GM18505 (cell line): ENCODE measurements around the gene JAKMIP1.
"Not testable (repeated sequence)": the region's sequence is repeated elsewhere in the genome, so short reads cannot be mapped to it uniquely, and the experiment has no call there.

Source experiments
- ATAC-seq: cut with Tn5 transposase; IDR thresholded peaks from one replicate; pipeline ENCODE4 v1.9.1; 2021; ENCODE audit not compliant: unreplicated experiment
- POLR2A ChIP-seq: IDR thresholded peaks from 4 replicates; pipeline ENCODE4 v1.6.1; 2011; ENCODE audit warnings: borderline replicate concordance; ENCODE audit not compliant: insufficient read depth, insufficient read length; ENCODE audit errors: extremely low read depth

JAKMIP1 gene

DNA sequence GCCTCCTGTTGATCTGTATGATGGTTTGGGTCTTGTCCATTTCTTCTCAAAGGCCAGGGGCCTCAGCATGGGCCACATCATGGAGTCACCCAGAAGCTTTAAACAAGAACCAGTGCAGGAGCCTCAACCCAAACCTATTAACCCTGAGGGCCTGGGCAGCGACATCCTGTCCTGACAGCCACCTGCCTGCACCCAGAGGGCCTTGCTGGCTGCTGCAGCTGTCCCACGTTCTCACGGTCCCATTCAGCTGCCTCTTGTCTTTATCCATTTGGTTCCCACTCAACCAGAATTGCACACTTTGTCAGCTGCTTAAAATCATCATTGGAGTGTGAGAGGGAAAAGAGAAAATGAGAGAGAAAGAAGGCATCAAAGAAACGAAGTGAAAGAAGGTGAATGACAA is 203.7 kb downstream of the JAKMIP1 start:
- no peak for ATAC-seq
- no peak for TF ChIP-seq POLR2A

DNA sequence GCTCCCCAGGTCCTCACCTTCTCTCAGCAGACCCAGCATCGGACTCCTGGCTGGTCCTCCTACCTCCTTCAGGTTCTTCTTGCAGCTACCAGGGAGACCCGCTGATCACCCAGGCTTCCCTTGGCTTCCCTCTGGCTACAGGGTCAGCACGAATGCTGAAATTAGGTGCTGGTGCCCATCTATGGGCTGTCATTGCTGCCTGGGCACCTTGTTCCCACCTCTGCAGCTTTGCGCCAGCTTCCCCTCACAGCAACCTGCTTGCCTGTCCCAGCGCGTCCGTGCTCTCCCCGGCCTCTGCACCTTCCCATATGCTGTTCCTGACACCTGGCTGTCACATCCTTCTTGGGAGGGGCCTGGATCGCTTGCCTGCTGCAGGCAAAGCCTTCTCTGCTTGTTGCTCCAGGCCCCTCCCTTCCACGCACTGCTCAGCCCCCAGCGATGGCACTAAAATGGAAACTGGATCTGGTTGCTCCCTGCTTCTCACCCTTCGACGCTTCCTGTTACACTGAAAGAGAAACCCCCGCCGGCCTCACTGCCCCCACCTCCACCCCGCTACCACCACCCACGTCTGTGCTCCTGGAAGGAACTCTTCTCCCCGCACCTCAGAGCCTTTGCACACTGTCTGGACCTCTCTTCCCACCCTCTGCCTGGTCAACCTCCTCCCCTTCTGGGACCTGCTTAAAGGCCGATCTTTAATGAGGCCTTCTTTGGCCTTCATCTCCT is 204.3 kb downstream of the JAKMIP1 start:
- ATAC-seq: no peak
- TF ChIP-seq POLR2A: no peak

DNA sequence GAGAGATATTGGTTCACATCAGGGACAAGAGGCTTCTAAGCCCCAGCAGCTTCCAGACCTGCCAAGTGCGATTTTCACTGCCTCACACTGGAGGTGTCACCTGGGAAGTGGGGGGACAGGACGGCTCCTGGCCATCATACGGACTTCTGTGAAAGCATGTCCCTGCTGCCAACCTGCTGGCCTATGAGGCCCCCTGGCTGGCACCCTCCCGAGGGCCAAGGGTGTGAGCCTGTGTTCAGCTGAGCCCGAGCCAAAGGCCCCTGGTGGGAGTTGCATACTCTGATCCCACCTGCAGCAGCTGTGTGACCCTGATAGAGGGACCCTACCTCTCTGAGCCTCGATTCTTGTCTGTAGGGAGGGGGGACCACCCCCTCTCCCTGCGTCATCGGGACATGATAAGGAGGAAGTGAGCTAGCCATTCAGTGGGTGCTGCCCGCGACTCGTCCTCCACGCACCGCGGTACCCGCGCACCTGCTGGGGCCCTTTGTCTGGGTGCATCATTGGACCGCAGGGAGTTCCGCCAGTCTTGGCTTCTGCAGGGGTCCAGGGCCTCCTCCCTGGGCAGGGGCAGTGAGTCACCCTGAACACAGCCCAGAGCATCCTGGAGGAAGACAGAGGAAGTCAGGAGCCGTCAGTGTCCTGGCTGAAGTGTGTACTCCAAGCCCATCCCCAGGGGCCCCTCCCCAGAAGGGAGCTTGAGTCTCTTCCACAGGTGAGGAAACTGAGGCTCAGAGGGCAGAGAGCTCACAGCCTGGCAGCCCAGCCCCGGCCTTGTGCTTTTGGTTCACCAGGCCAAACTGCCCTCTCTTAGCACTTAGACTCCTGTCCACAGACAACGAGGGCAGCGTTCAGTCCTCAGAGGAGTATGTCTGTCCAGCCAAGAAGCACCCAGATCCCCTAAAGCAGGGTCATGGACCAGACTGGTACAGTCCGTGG is 206.2 kb downstream of the JAKMIP1 start:
- ATAC-seq: no peak
- no peak for TF ChIP-seq POLR2A

DNA sequence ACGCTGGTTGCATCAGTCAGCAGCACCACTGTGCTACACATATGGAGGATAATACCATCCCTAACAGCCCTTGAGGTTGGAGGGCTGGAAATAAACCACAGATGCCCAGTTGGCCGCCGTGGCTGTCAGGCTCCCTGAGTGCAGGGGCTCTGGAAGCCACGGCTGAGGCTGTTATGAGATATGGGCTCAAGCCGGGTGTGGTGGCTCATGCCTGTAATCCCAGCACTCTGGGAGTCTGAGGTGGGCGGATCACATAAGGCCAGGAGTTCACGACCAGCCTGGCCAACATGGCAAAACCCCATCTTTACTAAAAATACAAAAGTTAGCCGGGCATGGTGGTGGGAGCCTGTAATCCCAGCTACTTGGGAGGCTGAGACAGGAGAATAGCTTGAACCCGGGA is 207.0 kb downstream of the JAKMIP1 start:
- ATAC-seq: not testable (repeated sequence)

DNA sequence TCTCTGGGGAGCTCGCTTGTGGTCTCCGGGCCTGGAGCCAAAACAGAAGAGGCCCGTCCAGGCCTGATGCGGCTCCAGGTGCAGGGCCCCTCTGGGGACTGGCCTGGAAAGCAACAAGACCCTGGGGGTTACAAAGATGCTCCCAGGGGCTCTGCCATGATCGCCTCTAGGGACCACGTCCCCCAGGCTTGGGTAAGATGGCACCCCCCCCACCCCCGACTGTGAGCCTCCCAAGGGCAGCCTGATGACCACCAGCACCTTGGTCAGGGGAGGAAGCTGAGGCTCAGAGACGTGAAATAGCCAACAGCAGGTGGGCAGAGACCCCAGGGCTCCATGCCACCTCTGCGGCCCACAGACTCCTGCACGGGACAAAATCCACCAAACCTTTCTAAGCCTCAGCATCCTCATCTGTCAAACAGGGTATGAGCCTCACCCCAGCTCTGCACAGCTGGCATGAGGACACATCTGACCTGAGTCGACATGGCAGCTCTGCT is 207.5 kb downstream of the JAKMIP1 start:
- no peak for TF ChIP-seq POLR2A
- ATAC-seq: no peak

DNA sequence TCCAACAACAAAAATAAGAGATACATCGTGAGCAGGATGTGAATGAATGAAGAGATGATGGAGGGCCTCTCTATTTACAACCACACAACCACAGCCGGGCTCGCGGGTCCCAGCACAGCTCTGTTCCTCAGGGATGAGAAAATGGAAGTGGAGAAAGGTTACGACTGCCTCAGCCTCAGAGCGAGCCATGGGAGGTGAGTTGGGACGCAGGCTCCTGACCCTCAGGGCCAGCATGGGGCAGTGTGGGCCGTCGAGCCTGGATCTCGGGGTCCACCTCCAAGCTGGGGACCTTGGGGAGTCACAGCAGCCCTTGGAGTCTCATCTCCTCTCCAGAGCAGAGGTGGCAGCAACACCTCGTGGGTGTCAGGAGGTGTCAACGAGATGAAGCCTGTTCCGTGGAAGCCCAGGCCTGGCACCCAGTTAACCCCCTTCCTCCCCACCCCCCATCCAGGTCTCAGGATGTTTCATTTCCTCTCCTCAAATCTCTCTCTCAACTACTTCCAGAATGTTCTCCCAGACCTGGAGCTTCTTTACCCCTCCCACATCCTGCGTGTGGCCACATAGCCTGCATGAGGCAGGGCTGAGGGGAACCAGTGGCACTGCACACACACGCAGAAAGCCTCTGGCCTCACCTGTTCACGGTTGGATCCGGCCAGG is 208.1 kb downstream of the JAKMIP1 start:
- ATAC-seq: no peak
- TF ChIP-seq POLR2A: no peak

DNA sequence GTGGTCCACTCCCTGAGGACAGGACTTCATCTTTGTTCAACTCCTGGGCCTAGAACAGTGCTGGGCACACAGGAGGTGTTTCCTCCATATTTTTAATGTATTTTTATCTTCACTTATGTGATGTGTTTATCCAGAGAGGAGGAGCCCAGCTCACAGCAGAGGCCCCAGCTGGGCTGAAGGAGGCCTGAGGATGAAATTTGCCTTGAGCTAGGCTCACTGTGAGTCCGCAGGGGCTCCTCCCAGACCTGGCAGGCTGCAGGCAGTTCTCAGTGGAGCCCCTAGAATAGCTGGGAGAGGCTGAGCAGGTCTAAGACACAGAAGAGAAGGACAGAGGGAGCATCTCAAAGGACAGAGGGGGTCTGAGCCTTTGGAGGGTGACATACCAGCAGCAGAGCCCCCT is 208.9 kb downstream of the JAKMIP1 start:
- ATAC-seq: no peak
- TF ChIP-seq POLR2A: no peak

DNA sequence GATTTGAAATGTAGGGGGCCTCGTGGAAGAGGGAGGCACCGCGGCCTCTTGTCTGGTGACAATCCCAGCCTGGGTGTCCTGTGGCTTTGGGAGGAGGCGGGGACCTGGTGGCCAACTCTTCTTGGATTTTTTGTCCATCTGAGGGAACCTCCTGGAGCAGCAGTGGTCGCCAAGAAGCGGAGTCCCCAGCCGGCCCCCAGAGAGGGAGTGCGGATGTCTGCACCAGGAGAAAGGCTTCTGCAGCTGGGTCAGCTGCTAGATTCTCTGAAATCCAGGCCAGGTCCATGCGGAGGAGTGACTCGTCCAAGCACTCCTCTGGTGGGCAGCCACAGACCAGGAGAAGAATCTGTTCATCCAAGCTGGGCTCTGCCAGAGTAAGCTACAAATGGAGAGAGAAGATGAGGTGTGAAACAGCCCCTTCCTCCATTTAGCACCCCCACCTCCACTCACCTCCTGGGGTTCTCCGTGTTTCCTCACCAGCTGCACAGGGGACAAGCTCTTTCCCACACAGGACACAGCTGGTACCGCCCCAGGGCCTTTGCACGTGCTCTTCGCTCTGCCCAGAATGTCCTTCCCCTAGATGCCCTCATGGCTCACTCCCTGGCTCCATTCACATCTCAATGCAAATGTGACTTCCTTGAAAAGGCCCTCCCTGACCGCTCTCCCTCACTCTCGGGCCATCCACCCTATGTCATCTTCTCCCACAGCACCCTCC is 209.7 kb downstream of the JAKMIP1 start:
- no peak for ATAC-seq
- TF ChIP-seq POLR2A: no peak

DNA sequence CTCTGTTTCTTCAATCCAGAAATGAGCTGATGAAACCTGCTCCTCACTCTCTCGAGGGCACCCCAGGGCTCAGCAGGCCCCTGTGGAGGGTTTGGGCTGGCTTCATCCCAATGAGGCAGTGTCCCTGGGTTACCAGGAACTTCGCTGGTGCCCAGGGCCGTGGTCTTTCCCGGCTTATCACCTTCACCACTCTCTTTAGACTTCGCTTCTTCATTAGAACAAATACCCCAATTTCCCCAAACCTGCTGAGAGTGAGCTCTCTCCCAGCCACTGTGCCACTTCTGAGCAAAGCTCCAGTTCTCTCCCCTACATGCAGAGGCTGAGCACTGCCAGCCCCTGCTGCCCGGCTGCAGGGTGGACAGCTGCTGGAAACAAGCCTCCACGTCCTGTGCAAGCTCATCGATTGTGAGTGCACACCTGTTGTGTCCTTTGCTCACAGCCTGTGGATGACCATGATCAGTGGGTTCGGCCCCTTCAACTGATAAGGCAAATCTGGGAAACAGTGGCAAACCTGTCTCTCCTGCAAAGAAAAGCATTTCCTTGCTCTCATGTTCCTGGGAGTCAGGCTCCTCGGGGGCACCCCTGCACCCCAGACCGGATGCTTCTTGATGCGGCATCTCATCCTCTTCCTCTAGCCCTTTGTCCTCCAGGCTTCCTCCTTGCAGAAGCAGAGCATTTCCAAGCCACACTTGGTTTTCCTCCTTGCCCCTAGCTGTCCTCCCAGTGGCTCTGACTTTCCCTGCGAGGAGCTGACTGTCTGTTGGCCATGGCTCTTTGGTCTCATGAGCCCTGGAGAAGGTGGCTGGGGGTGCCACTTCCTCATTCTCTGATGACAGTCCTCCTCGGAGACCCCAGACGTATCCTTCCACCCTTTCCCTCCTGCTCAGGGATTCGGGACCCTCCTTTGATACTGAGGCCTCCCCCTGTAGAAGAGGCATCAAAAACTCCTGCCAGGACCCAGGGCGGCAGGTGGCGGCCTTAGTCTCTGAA is 210.8 kb downstream of the JAKMIP1 start:
- ATAC-seq: no peak
- no peak for TF ChIP-seq POLR2A

DNA sequence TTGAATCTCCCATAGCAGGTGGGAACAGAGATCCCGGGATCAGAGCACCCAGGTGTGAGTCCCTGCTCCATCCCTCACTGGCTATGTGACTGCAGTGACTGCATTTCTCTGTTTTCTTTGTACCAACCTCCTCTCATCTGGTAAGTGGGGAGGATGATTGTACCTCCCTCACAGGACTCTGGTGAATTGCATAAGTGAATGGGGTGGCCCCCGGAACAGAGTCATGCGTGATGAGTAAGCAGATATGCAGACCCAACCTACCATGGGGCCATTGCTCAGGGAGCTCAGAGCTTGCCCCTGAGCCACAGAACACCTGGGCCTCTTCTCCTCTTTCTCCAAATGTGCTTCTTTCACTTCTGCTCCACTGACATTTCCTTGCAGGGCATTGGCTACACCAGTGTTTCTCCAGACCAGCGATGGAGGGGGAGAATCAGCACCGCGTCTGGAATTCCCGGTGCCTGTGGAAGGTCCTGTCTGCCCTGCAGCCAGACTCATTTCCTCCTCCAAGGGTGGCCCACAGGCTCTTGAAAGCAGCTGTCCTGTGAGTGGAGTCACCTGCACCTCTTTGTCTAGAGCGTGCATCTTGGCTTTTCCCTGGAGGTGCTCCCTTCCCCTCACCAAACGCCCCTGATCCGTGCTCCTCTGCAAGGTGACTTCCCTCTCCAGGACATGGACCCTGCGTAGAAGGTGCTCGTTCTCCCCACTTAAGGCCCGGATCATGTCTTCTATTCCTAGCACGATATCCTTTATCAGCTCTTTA is 212.1 kb downstream of the JAKMIP1 start:
- ATAC-seq: no peak
- no peak for TF ChIP-seq POLR2A

DNA sequence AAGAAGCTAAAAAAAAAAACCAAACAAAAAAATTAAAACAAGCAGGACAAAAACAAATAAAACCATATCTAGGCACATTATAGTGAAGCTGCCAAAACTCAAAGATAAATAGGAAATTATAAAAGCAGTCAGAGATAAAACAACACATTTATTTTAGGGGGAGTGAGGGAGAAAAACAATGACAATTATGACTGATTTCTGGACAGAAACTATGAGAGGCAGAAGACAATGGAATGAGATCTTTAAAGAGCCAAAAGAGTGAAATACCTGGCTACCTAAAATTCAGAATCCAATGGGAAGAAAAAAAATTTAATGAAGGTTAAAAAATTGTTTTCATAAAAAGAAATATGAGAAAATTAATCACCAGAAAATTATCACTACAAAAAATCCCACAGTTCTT is 215.5 kb downstream of the JAKMIP1 start:
- no peak for ATAC-seq
- no peak for TF ChIP-seq POLR2A
